Transverse colon (tissue), 3 donors: ENCODE data around the gene MPST.

Source experiments
- CTCF ChIP-seq, 5 experiments: fragments of 200-600 bp in 3 of 5; fragments of 450-650 bp in 2 of 5; sonication (generic) in 3 of 5; IDR thresholded peaks; 1 replicate in 2 of 5; 2 replicates in 3 of 5; pipeline ENCODE4 v1.5.1; 2016 to 2017; ENCODE audit warnings: antibody characterized with exemption in 5 of 5, inconsistent platforms in 3 of 5, mild to moderate bottlenecking in 2 of 5, moderate library complexity in 1 of 5
- EP300 ChIP-seq: sonication (generic); formaldehyde crosslinking; IDR thresholded peaks from one replicate; pipeline ENCODE4 v1.6.1; 2017; ENCODE audit warnings: antibody characterized with exemption, low read depth
- POLR2A ChIP-seq: fragments of 450-650 bp; IDR thresholded peaks from one replicate; pipeline ENCODE4 v1.6.1; 2016; ENCODE audit warnings: antibody characterized with exemption, mild to moderate bottlenecking, moderate library complexity

GRCh38 chr22:37049224-37049623, 29.7 kb downstream of the MPST start:
- TF ChIP-seq CTCF (IDR thresholded peaks at IDR 0.05) (no peak), EP300 (no peak), POLR2A (no peak)
